ENCODE data around the gene TSPAN33. TPM values are rescaled to one million over a fixed set of nuclear protein-coding genes. Genes with fewer than 3 reads are reported as not detected.

The TSPAN33 gene
- total RNA-seq, result under 0.01 TPM in 1 of 2 replicates, not detected in the other

GRCh38 chr7:129144095-129144833 is at the start of gene TSPAN33:
Gene TSPAN33, plus strand, starts transcription at chr7:129144707. Its CDS starts 274 bp downstream, at chr7:129144981.

GRCh38 chr7:129188372-129188891 is 43.9 kb downstream of the TSPAN33 start, which contains the start of gene SMO:
Gene SMO, plus strand, starts transcription at chr7:129188633. Its CDS starts 519 bp downstream, at chr7:129189152.

Other genes starting within 250 kb of the TSPAN33 start
- gene KCP, start 234.0 kb upstream of the TSPAN33 start, total RNA-seq, result not detected in 2 replicates
- gene IRF5, start 206.8 kb upstream of the TSPAN33 start, total RNA-seq, result under 0.01 and 0.19 TPM in 2 replicates
- 38.7 and 65.3 TPM in 2 replicates for gene TNPO3, start 89.6 kb upstream of the TSPAN33 start, total RNA-seq
- 0.49 and 8.4 TPM in 2 replicates for gene SMO, start 43.9 kb downstream of the TSPAN33 start, total RNA-seq
- gene AHCYL2, start 80.3 kb downstream of the TSPAN33 start, total RNA-seq, result 6.2 and 24.1 TPM in 2 replicates